SIG-M5 (cell line): ENCODE results near the gene WAC.
"Not testable (repeated sequence)": the region's sequence is repeated elsewhere in the genome, so short reads cannot be mapped to it uniquely, and the experiment has no call there.

Experiments
- DNase-seq: peaks from one replicate; lab custom pipeline; 2025; lab: John Stamatoyannopoulos, UW

Gene WAC, protein sequence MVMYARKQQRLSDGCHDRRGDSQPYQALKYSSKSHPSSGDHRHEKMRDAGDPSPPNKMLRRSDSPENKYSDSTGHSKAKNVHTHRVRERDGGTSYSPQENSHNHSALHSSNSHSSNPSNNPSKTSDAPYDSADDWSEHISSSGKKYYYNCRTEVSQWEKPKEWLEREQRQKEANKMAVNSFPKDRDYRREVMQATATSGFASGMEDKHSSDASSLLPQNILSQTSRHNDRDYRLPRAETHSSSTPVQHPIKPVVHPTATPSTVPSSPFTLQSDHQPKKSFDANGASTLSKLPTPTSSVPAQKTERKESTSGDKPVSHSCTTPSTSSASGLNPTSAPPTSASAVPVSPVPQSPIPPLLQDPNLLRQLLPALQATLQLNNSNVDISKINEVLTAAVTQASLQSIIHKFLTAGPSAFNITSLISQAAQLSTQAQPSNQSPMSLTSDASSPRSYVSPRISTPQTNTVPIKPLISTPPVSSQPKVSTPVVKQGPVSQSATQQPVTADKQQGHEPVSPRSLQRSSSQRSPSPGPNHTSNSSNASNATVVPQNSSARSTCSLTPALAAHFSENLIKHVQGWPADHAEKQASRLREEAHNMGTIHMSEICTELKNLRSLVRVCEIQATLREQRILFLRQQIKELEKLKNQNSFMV

DNA sequence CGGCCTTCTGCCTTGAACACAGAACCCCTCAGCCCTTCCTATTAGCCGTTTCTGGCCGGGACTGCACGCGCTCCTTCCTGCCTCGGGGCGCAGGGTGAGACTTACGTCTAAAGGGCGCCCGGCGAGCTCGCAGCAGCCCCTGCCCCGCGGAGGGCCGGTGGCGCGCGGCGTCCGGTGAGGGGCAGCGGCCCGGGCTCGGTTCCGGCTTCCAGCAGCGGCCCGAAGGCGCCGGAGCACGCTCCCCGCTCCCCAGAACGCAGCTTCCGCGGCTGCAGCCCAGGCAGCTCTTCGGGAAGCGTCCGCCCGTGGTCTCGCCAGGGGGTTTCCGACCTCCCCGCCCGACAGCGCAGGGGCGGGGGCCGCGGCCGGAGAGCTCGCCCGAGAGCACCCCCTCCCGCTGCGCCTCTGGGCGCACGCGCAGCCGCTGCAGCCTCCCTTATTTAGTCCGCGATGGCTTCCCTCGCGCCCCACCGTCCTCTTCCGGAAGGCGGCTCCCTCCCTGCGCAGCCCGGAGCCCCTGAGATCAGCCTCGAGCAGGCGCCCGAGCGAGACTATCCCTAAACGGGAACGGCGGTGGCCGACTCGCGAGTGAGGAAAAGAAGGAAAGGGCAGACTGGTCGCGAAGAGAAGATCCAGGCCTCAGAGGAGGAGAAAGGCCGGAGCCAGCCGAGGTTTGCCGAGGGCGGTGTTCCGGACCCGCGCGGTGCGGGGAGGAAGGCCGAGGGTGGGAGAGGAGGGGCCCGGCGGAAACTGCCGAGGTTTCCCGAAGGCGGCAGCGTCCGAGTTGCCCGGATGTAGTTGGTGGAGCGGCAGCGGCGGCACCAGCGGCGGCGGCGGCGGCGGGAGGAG, at the start of gene WAC:
Gene WAC, plus strand, starts transcription at position 782 of the 849 bp plus-strand sequence. CDS start 462 bp downstream, outside the sequence.
- DNase-seq, result peak; percentile 15

DNA sequence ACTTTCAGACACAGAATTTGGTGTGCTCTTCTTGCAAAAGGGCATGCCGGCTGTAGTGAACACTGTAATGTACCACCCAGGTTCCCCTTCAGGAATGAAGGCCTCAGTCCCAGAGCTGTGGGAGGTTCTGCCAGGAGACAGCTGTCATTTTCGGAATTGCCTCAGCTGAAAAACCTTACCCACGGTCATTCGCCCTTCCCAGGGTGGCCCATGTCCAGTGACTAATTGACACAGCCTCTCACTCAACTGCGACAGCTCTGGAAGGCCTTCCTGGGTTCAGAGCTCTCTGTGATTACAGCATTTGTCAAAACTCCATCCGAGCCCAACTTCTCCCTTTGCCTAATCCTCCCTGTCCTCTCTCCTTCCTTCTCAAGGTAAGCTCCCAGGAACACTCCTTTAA, 43.7 kb upstream of the WAC start:
- no peak for DNase-seq

DNA sequence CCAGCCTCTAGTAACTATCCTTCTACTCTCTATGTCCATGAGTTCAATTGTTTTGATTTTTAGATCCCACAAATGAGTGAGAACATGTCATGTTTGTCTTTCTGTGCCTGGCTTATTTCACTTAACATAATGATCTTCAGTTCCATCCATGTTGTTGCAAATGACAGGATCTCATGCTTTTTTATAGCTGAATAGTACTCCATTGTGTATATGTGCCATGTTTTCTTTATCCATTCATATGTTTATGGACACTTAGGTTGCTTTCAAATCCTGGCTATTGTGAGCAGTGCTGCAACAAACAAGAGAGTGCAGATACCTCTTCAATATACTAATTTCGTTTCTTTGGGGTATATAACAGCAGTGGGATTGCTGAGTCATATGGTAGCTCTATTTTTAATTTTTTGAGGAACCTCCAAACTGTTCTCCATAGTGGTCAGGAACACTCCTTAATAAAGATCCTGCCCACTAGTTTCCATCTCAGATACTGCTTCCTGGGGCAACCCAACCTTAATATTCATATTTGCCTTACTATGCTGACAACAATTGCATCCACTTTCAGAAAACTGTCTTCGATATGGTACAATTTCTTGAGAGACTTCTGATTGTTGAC, 42.6 kb upstream of the WAC start:
- DNase-seq, result not testable (repeated sequence)

DNA sequence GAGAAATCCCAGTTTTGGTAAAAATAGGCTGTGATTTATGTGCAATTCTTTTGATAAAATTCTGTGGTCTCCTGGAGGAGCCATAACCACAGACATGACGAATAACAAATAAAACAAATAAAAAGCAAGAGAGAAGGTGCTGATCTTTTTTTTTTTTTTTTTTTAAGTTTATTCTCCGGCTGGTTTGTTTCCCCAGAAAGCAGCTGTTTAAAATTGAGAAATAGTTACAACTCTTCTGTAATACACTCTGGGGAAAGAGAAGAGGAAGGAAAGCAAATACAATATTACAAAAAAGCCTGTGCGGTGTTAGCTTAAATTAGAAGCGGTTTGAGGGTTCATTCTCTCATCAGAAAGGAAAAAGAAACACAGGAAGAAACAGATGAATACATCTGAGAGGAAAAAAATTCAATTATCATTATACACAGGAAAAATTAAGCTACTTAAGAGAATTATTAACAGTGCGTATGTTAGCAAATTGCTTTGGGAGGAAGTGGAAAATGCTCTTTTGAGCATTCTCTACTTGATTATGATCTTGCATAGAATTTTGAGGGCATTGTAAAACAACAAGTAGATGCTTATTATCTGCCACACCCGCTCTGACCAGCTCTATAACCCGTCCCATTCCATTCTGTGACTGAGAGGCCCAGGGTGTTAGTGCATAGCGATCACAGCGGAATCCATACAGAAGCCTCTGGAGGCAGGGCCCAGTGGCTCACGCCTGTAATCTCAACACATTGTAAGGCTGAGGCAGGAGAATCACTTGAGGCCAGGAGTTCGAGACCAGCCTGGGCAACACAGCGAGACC, 40.6 kb upstream of the WAC start:
- peak; percentile 65 for DNase-seq

DNA sequence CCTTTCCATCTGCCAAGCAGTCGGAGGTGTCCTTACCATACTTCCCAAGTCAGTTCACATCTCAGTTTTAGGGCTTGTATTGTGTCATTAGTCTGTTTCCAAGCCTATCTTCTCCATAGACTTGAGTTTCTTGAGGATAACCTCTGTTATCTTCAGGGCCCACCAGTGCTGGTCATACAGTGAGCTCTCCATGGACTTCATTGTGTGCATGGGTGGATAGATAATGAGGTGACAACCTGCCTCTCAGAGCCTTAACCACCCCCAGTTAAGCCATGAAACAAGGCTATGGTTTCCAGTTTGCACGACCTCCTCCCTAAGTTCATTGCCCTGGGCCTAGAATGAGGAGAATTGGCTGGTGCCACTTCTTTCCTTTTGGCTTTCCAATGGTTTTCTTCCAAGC, 38.5 kb upstream of the WAC start:
- DNase-seq, result no peak

DNA sequence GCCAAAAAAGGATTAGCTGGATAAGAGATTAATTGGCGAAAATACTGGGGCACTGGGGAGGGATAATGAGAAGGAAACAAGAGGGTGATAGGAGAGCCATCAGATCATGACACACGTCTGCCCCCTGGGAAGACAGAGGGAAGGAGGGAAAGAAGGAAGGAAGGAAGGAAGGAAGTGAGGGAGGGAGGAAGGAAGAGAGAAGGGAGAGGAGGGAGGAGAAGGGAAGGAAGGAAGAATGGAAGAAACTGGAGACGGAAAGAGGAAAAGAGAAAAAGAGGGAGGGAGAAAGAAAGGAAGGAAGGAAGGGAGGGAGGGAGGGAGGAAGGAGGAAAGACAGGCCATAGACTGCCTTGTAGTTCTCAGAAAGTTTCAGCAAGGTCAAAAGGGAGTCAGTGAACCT, 37.8 kb upstream of the WAC start:
- no peak for DNase-seq

DNA sequence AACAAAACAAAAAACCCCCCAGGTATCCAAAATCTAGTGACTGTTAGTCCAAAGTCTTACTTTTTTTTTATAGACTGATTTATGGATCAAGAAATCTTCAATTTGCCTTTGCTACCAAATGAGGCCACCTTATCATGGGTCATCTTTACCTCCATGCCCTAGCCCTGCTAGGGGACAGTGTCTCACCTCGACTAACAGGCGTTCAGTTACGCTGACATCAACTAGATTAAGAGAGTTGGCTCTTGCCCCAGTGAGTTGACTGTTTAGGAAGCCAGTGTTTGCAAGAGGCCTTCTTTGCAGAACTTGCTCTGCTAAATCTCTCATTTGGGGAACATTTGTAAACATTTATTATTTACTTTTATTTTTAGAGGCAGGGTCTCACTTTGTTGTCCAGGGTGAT, 36.9 kb upstream of the WAC start:
- no peak for DNase-seq

DNA sequence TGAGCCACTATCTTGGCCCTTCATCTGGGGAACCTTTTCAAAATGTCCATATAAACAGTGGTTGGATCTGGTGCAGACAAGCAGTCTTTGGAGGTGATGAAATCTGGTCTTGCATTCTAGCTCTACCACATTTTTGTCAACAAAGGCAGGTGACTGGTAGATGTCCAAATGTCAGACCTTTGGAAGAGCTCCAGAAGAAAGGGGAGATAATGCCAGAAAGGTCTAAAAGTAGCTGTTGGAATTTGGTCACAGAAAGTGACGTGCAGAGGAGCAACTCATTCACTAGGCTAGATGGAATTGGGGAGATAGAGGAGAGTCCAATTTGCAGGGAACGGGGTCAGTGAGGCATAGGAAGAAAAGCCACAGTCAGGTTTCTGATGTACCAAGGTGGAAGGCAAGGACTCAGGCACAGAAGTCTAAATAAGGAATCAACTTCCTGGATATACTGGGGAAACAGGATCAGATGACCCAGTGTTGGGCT, 36.4 kb upstream of the WAC start:
- DNase-seq, result no peak

DNA sequence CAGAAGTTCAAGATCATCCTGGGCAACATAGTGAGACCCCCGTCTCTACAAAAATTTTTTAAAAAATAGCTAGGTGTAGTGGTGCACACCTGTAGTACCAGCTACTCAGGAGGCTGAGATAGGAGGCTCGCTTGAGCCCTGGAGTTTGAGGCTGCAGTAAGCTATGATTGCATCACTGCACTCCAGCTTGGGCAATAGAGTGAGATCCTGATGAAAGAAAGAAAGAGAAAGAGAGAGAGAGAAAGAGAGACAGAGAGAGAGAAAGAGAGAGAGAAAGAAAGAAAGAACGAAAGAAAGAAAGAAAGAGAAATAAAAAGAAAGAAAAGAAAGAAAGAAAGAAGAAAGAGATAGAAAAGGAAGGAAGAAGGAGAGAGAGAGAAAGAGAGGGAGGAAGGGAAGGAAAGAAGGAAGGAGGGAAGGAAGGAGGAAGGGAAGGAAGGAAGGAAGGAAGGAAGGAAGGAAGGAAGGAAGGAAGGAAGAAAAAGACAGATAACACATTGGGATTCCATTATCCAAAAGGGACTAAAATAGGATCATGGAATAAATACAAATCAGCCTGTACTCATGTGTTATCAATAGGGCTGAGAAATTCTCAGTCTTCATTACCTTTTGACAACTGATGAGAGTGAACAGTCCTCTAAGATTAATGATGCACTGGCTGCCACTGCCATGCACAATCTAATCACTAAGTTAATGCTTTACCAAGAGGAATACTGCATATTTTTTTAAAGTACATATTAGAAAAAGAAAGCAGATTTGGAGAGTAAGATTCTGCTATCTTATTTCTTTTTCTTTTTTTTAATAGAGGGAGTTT, 35.4 kb upstream of the WAC start:
- no peak for DNase-seq

DNA sequence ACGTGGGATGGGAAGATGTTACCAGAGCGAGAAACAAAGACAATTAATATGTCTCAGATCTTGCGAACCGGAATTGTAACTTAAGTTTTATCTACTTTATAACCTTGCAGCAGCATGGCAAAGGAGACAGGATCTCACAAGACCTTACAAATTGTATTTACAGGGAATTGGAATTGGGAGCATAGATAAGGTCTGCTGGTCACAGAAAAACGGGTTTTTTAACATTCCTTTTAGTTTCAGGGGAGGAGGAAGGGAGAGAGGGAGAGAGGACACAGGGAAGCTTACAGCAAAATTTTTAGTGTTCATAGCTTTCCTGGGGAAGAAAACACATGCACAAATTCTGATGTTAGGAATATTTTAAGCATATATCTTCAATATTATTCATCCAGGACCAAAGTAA, 32.7 kb upstream of the WAC start:
- not testable (repeated sequence) for DNase-seq

DNA sequence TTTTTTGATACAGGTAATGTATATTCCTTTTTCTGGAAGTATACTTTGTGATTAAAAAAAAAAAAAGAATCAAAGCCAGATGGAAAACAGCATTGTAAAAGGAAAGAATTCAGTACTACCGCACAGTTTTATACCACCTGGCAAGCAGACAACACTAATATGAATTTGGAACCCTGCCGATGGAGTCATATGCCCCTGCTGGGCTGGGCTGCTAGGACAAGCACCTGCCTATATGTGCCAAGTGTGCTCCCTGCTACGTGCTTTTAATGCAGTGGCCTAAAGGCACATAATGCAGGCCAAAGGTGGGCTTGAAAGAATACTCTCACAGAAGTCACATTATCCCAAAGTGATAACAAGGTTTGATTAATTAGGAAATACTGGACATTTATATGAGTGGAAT, 29.8 kb upstream of the WAC start:
- DNase-seq, result no peak

DNA sequence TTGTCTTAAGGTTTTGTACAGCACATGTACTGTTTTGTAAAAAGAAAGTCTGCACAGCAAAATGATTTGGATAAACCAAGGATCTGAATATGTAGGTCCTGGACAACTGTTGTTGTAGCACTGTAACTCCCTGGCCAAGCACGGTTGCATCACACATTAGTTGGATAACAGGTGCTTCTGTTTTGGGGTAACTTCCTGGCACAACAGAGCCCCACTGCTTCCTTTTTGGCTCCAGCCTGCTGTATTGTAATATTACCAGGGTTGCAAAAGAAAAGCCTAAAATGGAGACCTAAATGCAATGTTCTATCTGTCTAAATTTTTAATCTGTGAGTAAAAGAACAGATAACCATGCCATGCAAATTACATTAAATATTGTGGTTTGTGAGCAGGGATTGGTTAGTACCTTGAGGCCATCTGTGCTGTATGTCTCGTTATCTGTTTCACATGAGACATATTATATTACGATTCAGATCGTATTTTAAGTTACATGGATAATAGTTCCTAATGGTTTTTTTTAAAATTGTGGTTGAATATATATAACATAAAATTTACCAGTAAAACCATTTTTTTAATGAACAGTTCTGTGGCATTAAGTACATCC, 27.5 kb upstream of the WAC start:
- DNase-seq, result no peak

DNA sequence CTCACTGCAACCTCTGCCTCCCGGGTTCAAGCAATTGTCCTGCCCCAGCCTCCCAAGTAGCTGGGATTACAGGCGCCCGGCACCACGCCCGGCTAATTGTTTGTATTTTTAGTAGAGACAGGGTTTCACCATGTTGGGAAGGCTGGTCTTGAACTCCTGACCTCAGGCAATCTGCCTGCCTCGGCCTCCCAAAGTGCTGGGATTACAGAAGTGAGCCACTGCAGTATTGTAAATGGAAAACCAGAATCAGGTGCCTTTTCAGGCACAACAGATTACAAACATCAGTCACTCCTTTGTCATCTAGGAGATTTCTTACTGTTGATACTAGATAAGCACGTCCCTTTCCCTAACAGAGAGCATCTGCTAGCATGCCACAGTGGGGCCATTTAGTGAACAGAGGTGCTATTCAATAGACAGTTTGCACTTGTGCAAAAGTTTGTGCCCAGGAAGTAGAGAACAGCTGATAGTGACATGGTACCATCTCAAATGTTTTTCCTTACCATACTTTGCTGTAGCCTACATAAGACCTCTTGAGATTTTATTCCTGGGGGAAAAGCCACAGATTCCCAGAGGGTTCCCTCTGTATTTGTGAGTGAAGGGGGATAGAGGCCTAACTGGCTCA, 24.5 kb upstream of the WAC start:
- DNase-seq, result no peak

DNA sequence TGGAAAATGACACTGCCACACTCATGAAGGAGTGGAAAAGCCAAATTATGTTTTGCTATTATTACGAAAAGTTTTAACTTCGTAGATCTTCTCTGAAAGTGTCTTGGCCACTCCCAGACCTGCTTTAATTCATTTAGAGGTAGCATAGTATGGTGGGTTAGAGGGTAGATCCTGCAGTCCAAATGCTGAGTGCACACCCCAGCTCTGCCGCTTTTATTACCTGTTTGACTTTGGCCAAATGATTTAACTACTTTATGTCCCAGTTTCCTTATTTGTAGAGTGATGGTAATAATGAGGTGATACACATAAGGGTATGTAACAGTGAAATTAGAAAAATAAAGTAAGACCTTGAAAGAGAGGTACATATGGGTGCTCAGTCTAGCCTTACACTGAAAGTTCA, 23.6 kb upstream of the WAC start:
- DNase-seq, result no peak

DNA sequence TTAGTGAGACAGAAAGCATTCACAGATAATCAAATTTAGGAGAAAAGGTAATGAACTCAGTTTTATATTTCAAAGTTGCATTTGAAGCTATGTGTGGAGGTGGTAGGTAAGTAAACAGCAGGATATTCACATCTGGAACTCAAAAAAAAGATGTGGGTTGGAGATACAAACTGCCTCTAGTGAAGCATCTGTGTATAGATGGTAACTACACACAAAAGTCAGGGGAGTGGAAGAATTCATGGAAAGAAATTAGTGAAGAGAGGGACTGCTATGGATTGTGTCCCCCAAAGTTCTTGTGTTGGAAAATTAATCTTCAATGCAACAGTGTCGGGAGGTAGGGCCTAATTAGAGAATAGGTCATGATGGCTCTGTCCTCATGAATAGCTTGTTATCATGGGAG, 18.3 kb upstream of the WAC start:
- DNase-seq, result no peak

DNA sequence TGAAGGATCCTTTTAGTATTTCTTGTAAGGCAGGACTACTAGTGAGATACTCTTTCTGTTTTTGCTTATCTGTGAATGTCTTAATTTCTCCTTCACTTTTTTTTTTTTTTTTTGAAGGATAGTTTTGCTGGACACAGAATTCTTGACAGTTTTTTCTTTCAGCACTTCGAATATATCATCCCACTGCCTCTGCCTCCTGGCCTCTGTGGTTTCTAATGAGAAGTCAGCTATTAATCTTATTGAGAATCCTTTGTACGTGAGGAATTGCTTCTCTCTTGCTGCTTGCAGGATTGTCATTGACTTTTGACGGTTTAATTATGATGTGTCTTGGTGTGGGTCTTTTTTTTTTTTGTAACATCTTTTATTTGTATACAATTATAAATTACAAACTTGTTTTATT, 12.6 kb upstream of the WAC start:
- DNase-seq, result no peak

DNA sequence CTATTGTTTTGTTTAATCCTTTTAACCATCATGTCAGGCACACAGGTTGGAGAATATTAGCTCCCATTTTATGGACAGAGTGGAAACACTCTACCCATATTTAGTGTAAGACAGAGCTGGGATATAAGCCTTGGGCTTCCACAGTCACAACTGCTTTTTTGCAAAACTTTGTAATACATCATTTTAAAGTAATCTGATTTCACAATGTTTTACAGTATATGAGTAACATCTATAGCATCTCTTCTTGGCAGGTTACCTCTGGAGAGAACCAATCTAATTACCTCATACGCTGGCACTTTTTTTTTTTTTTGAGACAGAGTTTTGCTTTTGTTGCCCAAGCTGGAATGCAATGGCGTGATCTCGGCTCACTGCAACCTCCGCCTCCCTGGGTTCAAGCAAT, 12.1 kb upstream of the WAC start:
- not testable (repeated sequence) for DNase-seq

DNA sequence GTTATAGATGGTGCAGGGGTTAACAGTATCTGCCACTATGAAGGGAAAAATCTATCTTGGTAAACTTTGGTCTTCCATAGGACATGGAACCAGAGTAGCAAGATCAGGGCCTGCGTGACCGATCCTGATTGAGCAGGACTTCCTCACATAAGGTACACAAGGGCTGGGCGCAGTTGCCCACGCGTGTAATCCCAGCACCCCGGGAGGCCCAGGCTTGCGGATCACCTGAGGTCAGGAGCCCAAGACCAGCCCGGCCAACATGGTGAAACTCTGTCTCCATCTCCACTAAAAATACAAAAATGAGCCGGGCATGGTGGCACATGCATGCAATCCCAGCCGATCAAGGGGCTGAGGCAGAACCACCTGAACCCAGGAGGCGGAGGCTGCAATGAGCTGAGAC, 11.0 kb upstream of the WAC start:
- DNase-seq, result not testable (repeated sequence)

DNA sequence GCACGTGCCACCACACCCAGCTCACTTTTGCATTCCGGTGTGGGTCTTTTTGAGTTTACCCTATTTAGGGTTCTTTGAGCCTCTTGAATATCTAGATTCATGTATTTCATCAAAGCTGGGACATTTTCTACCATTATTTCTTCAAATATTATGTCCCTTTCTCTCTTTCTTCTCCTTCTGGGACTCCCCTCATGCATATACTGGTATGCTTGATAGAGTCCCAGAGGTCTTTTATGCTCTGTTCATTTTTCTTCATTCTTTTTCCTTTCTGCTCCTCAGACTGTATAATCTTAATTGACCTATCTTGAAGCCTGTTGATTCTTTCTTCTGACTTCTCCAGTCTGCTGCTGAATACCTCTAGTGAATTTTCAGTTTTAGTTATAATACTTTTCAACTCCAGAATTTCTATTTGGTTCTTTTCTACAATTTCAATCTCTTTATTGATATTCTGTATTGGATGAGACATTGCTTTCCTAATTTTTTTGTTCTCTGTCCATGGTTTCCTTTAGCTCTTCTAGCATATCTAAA, 9.1 kb upstream of the WAC start:
- no peak for DNase-seq
